ENCODE measurements around the gene SMIM36.

- no peak for TF ChIP-seq NFIC (IDR thresholded peaks at IDR 0.05)
- no peak for TF ChIP-seq REST (IDR thresholded peaks at IDR 0.05; ENCODE audit: low read depth)
- no peak for TF ChIP-seq TAF1 (IDR thresholded peaks at IDR 0.05; ENCODE audit: low read depth)
- no peak for TF ChIP-seq RAD21 (IDR thresholded peaks at IDR 0.05; ENCODE audit: low read depth)
- TF ChIP-seq TCF12 (IDR thresholded peaks at IDR 0.05; ENCODE audit: low read depth): no peak
- no peak for TF ChIP-seq EP300 (IDR thresholded peaks at IDR 0.05; ENCODE audit: borderline replicate concordance)
- TF ChIP-seq CEBPB (IDR thresholded peaks at IDR 0.05): no peak
- TF ChIP-seq YY1 (IDR thresholded peaks at IDR 0.05; ENCODE audit: low read depth): no peak
- TF ChIP-seq MAX (IDR thresholded peaks at IDR 0.05): no peak
Measured at GRCh38 chr17:55462711-55463110, 48.5 kb downstream of the SMIM36 start.
